Bronchial epithelial cell (primary cell): Measurements from ENCODE around the gene PURA. TPM values are rescaled to one million over a fixed set of nuclear protein-coding genes. Genes with fewer than 3 reads are reported as not detected.

Experiments used
- DNase-seq: peaks from one replicate; pipeline ENCODE4 v3.0.0-alpha.2; 2010; ENCODE audit warnings: low read depth
- FAIRE-seq: peaks from 2 replicates; lab custom pipeline; 2011; peaks lifted over from hg19 to GRCh38; lab: Jason Lieb, UNC
- H3K27me3 ChIP-seq: 2 replicates; pipeline ENCODE4 v1.5.1; 2011; ENCODE audit warnings: low read length; ENCODE audit not compliant: control insufficient read depth, insufficient read depth
- H3K36me3 ChIP-seq: 2 replicates; pipeline ENCODE4 v1.5.1; 2011; ENCODE audit warnings: low read length; ENCODE audit not compliant: control insufficient read depth, insufficient read depth
- H3K4me3 ChIP-seq: 2 replicates; pipeline ENCODE4 v1.5.1; 2011; ENCODE audit warnings: mild to moderate bottlenecking, low read depth, low read length, control low read depth
- CTCF ChIP-seq: IDR thresholded peaks from 2 replicates; pipeline ENCODE4 v1.5.1; 2011; ENCODE audit warnings: mild to moderate bottlenecking, moderate library complexity, low read length, control low read depth, inconsistent platforms; ENCODE audit not compliant: insufficient read depth, severe bottlenecking
- total RNA-seq: library from RNA; depleted of rRNA; stranded (reverse); fragments of >200 nt; gene quantifications from 2 replicates; pipeline ENCODE4 v1.2.1, GENCODE V29; 2014

The PURA gene
- total RNA-seq, 1 donor from 2014 or later: 6.6 TPM

- no peak for TF ChIP-seq CTCF
- FAIRE-seq: no peak
- Histone ChIP-seq H3K36me3 (no peaks in the 10 kb centered on the region), H3K4me3 (no peak overlapping the region), H3K27me3 (no peaks in the 10 kb centered on the region)
- DNase-seq: no peak
These were observed 58.6 kb downstream of the PURA start for GRCh38 chr5:140172483-140172882.

- Histone ChIP-seq H3K36me3 (no peaks in the 10 kb centered on the region), H3K4me3 (no peak overlapping the region), H3K27me3 (no peaks in the 10 kb centered on the region)
- TF ChIP-seq CTCF: no peak
- DNase-seq (no peak), FAIRE-seq (no peak)
These were observed 60.1 kb downstream of the PURA start for GRCh38 chr5:140174014-140174413.

- no peaks in the 10 kb centered on the region for H3K27me3 ChIP-seq
- FAIRE-seq (no peak), DNase-seq (peak; percentile 89)
- no peak for TF ChIP-seq CTCF
- H3K4me3 ChIP-seq: peak within 1 kb of the TSS; percentile 89
- no peaks in the 10 kb centered on the region for H3K36me3 ChIP-seq
These were observed 60.8 kb downstream of the PURA start, which contains the start of gene CYSTM1 for GRCh38 chr5:140174465-140175366. Gene CYSTM1 (plus strand): TSS chr5:140175188. CDS start chr5:140194466, 19,278 bp downstream.

Other genes with a start within 250 kb of the PURA start
- gene NRG2, start 70.8 kb upstream of the PURA start, total RNA-seq: under 0.01 TPM in 2 replicates
- 5.3 and 5.9 TPM in 2 replicates for gene IGIP, start 11.8 kb downstream of the PURA start, total RNA-seq
- 22.4 and 25.5 TPM in 2 replicates for gene CYSTM1, start 61.1 kb downstream of the PURA start, total RNA-seq
- gene PFDN1, start 189.0 kb downstream of the PURA start, total RNA-seq: 34.5 and 38.1 TPM in 2 replicates
- gene HBEGF, start 232.5 kb downstream of the PURA start, total RNA-seq: 23.8 and 76.6 TPM in 2 replicates
- gene SLC4A9, start 246.1 kb downstream of the PURA start, total RNA-seq: 0.38 TPM in 1 of 2 replicates, not detected in the other